Measurements from ENCODE around the gene PLPPR3.

- no peak for TF ChIP-seq POLR2A (IDR thresholded peaks at IDR 0.05)
- TF ChIP-seq, protein P1, sequence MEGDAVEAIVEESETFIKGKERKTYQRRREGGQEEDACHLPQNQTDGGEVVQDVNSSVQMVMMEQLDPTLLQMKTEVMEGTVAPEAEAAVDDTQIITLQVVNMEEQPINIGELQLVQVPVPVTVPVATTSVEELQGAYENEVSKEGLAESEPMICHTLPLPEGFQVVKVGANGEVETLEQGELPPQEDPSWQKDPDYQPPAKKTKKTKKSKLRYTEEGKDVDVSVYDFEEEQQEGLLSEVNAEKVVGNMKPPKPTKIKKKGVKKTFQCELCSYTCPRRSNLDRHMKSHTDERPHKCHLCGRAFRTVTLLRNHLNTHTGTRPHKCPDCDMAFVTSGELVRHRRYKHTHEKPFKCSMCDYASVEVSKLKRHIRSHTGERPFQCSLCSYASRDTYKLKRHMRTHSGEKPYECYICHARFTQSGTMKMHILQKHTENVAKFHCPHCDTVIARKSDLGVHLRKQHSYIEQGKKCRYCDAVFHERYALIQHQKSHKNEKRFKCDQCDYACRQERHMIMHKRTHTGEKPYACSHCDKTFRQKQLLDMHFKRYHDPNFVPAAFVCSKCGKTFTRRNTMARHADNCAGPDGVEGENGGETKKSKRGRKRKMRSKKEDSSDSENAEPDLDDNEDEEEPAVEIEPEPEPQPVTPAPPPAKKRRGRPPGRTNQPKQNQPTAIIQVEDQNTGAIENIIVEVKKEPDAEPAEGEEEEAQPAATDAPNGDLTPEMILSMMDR (IDR thresholded peaks at IDR 0.05) = no peak
Measured at GRCh38 chr19:784541-784940, 37.2 kb downstream of the PLPPR3 start.

Data from esophagus squamous epithelium (tissue), 4 donors.